GM19023 (cell line): Measurements from ENCODE around the gene MTCP1.
A peak's percentile ranks its signal among the peaks of the same experiment; 100 is the strongest.

ENCODE experiments used
- ATAC-seq: cut with Tn5 transposase; IDR thresholded peaks from one replicate; pipeline ENCODE4 v1.9.1; 2021; ENCODE audit warnings: mild to moderate bottlenecking, moderate library complexity; ENCODE audit not compliant: unreplicated experiment

Gene MTCP1

GRCh38 chrX:155054255-155054654, 16.7 kb downstream of the MTCP1 start:
- no peak for ATAC-seq

GRCh38 chrX:155053656-155054055, 17.3 kb downstream of the MTCP1 start:
- ATAC-seq: no peak

GRCh38 chrX:155052738-155053498, 18.0 kb downstream of the MTCP1 start:
- no peak for ATAC-seq

GRCh38 chrX:155048977-155049619, 21.8 kb downstream of the MTCP1 start:
- ATAC-seq: no peak

GRCh38 chrX:155046811-155047528, 24.0 kb downstream of the MTCP1 start:
- ATAC-seq: no peak

GRCh38 chrX:155046129-155046810, 24.7 kb downstream of the MTCP1 start:
- ATAC-seq: no peak

- ATAC-seq: no peak
Observed at GRCh38 chrX:155035688-155036087, 35.2 kb downstream of the MTCP1 start.

- ATAC-seq: no peak
Observed at GRCh38 chrX:155031657-155032056, 39.3 kb downstream of the MTCP1 start.

GRCh38 chrX:155028877-155029291, 42.1 kb downstream of the MTCP1 start:
- ATAC-seq: no peak

GRCh38 chrX:155028129-155028528, 42.8 kb downstream of the MTCP1 start:
- ATAC-seq: no peak

- no peak for ATAC-seq
Observed at GRCh38 chrX:155027509-155028066, 43.3 kb downstream of the MTCP1 start.

GRCh38 chrX:155026727-155027508, 44.0 kb downstream of the MTCP1 start, which contains the start of gene FUNDC2:
TSS of gene FUNDC2 (plus strand) at chrX:155026844. CDS start at chrX:155026939, 95 bp downstream.
- ATAC-seq: peak; percentile 90

GRCh38 chrX:155026420-155026726, 44.6 kb downstream of the MTCP1 start:
- no peak for ATAC-seq

- ATAC-seq: no peak
Observed at GRCh38 chrX:155023907-155024833, 46.8 kb downstream of the MTCP1 start.

GRCh38 chrX:155022585-155022984, 48.4 kb downstream of the MTCP1 start, which contains the start of gene F8:
TSS of gene F8 (minus strand) at chrX:155022723. CDS start at chrX:155022552, 171 bp downstream.
- ATAC-seq: no peak

GRCh38 chrX:155020591-155020990, 50.3 kb downstream of the MTCP1 start:
- ATAC-seq: no peak
